Measurements from ENCODE around the gene ANKUB1. TPM values are rescaled to one million over a fixed set of nuclear protein-coding genes. Genes with fewer than 3 reads are reported as not detected.

The ANKUB1 gene, protein sequence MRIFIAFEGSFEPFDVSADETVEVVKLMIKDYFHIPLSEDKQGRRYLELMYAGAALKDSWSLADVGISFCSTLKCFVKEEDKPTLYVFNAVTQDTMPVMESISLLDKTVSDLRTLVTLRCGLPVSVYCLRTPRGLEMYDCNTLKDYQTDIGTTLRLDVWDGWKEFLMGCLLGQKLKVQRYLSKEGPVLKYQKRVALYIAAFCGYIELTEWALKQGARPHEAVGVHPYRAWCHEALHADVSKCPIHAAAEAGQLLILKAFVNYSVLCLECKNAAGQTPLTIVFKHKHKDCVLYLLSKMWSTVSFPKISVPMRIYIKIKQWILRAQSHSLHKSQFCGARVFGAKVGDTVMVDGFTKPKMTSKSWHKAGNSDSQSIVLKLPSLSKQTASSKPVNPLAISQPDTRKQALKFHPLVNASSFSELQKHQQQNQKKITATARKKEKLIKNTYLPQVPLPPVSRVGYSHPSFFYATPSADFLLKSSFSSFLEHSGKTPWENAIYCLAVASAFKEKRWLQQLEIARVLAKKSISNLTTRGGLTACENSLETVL
- 4.2 TPM for total RNA-seq

GRCh38 chr3:149792452-149793270 lies at the start of gene ANKUB1:
Gene ANKUB1 (minus strand): TSS chr3:149792554. CDS start chr3:149792366, 188 bp downstream.

GRCh38 chr3:149812606-149813366 lies 20.4 kb upstream of the ANKUB1 start, which contains the start of gene RNF13:
Gene RNF13 (plus strand): TSS chr3:149813215. CDS start chr3:149846027, 32,812 bp downstream.

GRCh38 chr3:149752051-149752787 lies 40.1 kb downstream of the ANKUB1 start, which contains the start of gene COMMD2:
Gene COMMD2 (minus strand): TSS chr3:149752489. CDS start chr3:149752444, 45 bp downstream.

Small RNAs within 50 kb of the gene (small RNA-seq; reads per million reads assigned to genes)
- not detected for gene RNU6-507P

Other genes with a start within 250 kb of the ANKUB1 start
- 18.5 TPM for gene WWTR1, start 134.5 kb downstream of the ANKUB1 start, total RNA-seq
- gene COMMD2, start 40.1 kb downstream of the ANKUB1 start, total RNA-seq, result 66.7 TPM
- 153 TPM for gene RNF13, start 20.7 kb upstream of the ANKUB1 start, total RNA-seq
- gene PFN2, start 178.3 kb upstream of the ANKUB1 start, total RNA-seq, result 671 TPM